ENCODE measurements around the gene ZKSCAN4. TPM values are rescaled to one million over a fixed set of nuclear protein-coding genes. Genes with fewer than 3 reads are reported as not detected.

The ZKSCAN4 gene
- total RNA-seq, 1 donor from 2014 or later: 10.6 TPM

- no peak for DNase-seq (ENCODE audit: low spot score)
- Mint-ChIP-seq H3K9me3 (ENCODE audit: unreplicated experiment) (no peaks in the 10 kb centered on the region), H3K27ac (ENCODE audit: unreplicated experiment) (no peak within 1 kb of the TSS), H3K4me3 (ENCODE audit: unreplicated experiment) (no peak within 1 kb of the TSS), H3K27me3 (ENCODE audit: unreplicated experiment) (peaks cover 1% of the 10 kb centered on the region), H3K36me3 (ENCODE audit: low read depth, unreplicated experiment) (no peaks in the 10 kb centered on the region), H3K4me1 (ENCODE audit: unreplicated experiment) (no peaks in the 10 kb centered on the region)
- TF ChIP-seq, protein P1, sequence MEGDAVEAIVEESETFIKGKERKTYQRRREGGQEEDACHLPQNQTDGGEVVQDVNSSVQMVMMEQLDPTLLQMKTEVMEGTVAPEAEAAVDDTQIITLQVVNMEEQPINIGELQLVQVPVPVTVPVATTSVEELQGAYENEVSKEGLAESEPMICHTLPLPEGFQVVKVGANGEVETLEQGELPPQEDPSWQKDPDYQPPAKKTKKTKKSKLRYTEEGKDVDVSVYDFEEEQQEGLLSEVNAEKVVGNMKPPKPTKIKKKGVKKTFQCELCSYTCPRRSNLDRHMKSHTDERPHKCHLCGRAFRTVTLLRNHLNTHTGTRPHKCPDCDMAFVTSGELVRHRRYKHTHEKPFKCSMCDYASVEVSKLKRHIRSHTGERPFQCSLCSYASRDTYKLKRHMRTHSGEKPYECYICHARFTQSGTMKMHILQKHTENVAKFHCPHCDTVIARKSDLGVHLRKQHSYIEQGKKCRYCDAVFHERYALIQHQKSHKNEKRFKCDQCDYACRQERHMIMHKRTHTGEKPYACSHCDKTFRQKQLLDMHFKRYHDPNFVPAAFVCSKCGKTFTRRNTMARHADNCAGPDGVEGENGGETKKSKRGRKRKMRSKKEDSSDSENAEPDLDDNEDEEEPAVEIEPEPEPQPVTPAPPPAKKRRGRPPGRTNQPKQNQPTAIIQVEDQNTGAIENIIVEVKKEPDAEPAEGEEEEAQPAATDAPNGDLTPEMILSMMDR (IDR thresholded peaks at IDR 0.05; ENCODE audit: unreplicated experiment): no peak
Measured at GRCh38 chr6:28258877-28259777, 7.1 kb upstream of the ZKSCAN4 start, which contains the start of gene NKAPL. NKAPL (plus strand) TSS chr6:28259297; CDS start chr6:28259372, 75 bp downstream.

- H3K27ac Mint-ChIP-seq (ENCODE audit: unreplicated experiment): no peak overlapping the region
- no peak for DNase-seq (ENCODE audit: low spot score)
- no peak overlapping the region for H3K4me3 Mint-ChIP-seq (ENCODE audit: unreplicated experiment)
- TF ChIP-seq, protein P1 (IDR thresholded peaks at IDR 0.05; ENCODE audit: unreplicated experiment): no peak
- H3K36me3 Mint-ChIP-seq (ENCODE audit: low read depth, unreplicated experiment): no peaks in the 10 kb centered on the region
- H3K27me3 Mint-ChIP-seq (ENCODE audit: unreplicated experiment): peaks cover 3% of the 10 kb centered on the region
- H3K4me1 Mint-ChIP-seq (ENCODE audit: unreplicated experiment): peaks cover 7% of the 10 kb centered on the region
- no peaks in the 10 kb centered on the region for H3K9me3 Mint-ChIP-seq (ENCODE audit: unreplicated experiment)
Measured at GRCh38 chr6:28257042-28257441, 5.0 kb upstream of the ZKSCAN4 start.

GRCh38 chr6:28254121-28254519, 2.1 kb upstream of the ZKSCAN4 start:
- TF ChIP-seq, protein P1 (IDR thresholded peaks at IDR 0.05; ENCODE audit: unreplicated experiment): no peak
- Mint-ChIP-seq H3K27me3 (ENCODE audit: unreplicated experiment) (peaks cover 2% of the 10 kb centered on the region), H3K4me1 (ENCODE audit: unreplicated experiment) (peaks cover 13% of the 10 kb centered on the region), H3K27ac (ENCODE audit: unreplicated experiment) (no peak overlapping the region), H3K9me3 (ENCODE audit: unreplicated experiment) (no peaks in the 10 kb centered on the region), H3K4me3 (ENCODE audit: unreplicated experiment) (no peak overlapping the region), H3K36me3 (ENCODE audit: low read depth, unreplicated experiment) (no peaks in the 10 kb centered on the region)
- no peak for DNase-seq (ENCODE audit: low spot score)

- H3K4me3 Mint-ChIP-seq (ENCODE audit: unreplicated experiment): peak overlapping the region; percentile 99
Measured at GRCh38 chr6:28251661-28252008, 434 bp downstream of the ZKSCAN4 start.

More at GRCh38 chr6:28251661-28252008, 434 bp downstream of the ZKSCAN4 start:
- Mint-ChIP-seq H3K27ac (ENCODE audit: unreplicated experiment) (peak overlapping the region; percentile 74), H3K4me1 (ENCODE audit: unreplicated experiment) (peaks cover 13% of the 10 kb centered on the region), H3K27me3 (ENCODE audit: unreplicated experiment) (peaks cover 2% of the 10 kb centered on the region), H3K9me3 (ENCODE audit: unreplicated experiment) (no peaks in the 10 kb centered on the region), H3K36me3 (ENCODE audit: low read depth, unreplicated experiment) (peaks cover 1% of the 10 kb centered on the region)
- TF ChIP-seq, protein P1 (IDR thresholded peaks at IDR 0.05; ENCODE audit: unreplicated experiment): no peak
- DNase-seq (ENCODE audit: low spot score): peak; percentile 57
